GM18498 (cell line): ENCODE results near the gene LASP1.
A peak's percentile ranks its signal among the peaks of the same experiment; 100 is the strongest.

Experiments used
- ATAC-seq: cut with Tn5 transposase; IDR thresholded peaks from one replicate; pipeline ENCODE4 v1.9.1; 2021; ENCODE audit warnings: mild to moderate bottlenecking, moderate library complexity; ENCODE audit not compliant: unreplicated experiment

Gene LASP1

DNA sequence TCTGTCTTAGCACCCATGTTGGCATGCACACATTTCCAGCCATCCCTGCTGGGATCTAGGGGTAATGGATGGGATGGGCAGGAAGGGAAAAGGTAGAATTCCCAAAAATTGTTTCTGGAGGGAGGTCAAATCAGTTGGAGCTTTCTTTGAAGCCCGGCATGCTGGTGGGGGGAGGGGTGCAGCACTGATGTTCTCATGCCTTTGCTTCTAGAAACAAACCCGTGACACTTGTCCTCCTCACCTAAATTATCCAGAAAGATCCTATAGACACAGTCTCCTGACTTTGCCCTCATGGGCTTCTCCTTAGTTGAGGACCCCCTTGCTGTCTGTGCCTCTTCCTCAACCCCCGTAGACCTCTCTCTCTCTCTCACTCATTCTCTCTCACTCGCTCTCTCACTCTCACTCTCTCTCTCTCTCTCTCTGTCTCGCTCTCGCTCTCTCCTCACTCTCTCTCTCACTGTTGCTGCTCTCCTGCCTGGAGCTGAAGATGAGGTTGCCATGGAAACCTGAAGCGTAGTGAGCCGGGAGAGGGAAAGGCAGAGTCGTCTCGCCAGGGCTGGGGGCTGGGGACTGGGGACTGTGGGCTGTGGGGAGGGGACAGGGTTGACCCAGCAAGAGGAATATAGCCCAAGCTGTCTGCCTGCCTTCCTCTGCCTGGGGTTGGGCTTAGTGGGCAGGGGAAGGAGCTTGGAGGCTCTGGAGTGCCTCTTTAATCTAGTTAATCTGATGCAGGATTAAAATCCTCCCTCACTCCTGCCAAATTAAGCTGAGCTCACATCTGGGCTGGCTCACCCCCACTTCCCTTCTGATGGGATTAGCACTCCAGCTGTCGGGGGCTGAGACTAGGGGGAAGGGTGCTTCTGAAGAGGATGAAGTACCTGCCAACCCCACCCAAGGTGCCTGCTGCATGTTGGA lies 16.1 kb downstream of the LASP1 start:
- no peak for ATAC-seq

DNA sequence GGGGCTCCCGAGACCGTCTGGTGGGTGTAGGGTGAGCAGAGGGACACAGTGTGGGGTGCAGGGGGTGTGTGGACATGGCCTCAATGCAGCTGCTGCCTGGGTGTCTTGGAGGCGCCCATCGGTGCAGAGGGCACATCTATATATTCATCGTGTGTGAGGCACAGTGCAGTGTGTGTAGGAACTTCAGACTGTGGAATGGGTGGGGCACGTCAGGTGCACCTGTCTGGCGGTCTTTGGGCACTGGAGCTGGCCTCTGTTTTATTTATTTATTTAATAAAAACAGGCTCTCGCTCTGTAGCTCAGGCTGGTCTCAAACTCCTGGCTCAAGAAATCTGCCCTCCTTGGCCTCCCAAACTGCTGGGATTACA lies 16.8 kb downstream of the LASP1 start:
- no peak for ATAC-seq

DNA sequence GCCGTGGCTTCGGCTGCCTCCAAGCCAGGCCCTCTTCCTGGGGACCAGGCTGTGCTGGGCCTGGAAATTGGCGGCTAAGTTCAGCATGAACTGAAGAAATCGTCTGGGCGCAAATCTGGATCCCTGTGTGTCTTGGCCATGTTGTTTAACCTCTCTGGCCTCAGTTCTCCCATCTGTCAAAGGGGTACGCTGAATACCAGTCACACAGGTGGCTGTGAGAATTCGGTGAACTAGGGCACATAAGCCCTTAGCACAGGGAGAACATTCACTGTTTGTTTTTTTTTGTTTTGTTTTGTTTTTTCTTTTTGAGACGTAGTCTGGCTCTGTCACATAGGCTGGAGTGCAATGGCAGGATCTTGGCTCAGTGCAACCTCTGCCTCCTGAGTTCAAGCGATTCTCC lies 19.0 kb downstream of the LASP1 start:
- ATAC-seq: no peak

DNA sequence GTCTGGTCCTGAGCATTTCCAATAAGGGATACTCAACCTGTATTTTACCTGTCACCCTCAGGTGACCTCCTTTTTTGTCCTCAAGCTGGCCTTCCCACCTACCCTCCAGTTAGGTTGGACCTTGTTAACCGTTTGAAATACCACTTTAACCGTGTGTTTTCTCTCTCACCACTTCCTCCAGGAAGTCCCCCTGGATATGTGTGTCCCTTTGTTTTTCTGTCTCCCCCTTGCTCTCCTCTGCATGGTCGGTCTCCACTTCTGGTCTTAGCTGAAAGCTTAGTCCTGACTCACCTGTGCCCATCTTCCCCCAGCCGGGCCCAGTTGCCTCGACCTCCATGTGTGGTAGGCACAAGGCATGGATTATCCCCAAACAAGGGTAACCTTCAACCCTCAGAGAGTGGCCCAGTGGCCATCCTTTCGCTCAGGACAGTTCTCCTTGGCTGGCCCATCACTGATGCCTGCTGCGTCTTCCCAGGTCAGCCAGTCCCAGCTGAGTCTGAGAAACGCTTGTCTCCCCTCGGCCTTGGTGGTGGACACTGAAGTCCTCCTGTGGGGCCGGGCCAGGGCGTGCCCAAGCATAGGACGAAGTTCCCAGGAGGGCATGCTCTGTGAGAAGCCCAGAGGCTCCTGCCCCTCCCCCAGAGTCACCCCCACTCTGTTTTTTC lies 20.0 kb downstream of the LASP1 start:
- ATAC-seq: no peak

DNA sequence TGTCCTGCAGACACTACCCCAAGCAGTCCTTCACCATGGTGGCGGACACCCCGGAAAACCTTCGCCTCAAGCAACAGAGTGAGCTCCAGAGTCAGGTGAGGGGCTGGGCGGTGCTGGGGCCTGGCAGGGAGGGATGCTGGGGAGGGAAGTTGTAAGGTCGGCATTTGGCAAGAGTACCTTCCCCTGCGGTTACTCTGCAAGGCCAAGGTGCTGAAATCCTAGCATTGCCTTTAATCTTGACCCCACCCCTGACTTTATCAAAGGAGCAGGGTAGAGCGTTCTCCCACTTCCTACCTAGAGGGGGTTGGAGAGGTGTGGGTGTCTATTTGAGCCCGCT lies 20.5 kb downstream of the LASP1 start:
- no peak for ATAC-seq

DNA sequence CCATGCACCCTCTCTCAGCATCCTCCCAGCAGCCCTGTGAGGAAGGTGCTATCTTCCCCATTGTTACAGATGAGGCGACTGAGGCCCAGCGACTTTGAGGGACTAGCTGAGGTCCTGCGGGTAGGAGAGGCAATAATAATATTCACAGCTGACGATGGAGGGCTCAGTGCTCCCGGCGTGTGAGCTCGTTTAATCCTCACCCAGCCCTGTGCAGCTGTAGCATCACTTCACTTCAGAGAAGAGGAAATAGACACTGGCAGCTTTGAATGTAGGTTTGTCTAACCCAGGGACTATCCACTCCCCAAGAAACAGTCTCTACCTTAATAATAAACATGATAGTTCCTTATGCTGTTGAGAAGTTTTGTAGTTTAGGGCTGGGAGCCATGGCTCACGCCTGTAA lies 21.6 kb downstream of the LASP1 start:
- no peak for ATAC-seq

DNA sequence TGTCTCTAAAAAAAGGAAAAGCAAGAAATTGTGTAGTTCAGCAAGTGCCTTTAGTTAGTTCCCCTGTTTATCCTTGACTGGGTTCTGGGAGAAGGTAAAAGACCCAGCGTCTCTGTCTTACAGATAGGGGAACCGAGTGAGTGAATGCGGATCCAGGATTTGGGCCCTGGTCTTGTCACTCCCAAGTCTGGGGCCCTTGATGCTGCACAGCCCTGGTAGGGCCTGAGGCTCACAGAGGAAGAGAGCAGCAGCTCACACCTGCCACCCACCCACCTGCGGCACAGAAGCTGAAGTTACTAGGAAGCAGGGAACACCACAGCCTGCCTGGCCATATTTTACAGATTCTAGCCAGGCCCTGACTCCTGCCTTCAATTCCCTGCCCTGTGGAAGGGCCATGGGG lies 22.2 kb downstream of the LASP1 start:
- ATAC-seq: no peak

DNA sequence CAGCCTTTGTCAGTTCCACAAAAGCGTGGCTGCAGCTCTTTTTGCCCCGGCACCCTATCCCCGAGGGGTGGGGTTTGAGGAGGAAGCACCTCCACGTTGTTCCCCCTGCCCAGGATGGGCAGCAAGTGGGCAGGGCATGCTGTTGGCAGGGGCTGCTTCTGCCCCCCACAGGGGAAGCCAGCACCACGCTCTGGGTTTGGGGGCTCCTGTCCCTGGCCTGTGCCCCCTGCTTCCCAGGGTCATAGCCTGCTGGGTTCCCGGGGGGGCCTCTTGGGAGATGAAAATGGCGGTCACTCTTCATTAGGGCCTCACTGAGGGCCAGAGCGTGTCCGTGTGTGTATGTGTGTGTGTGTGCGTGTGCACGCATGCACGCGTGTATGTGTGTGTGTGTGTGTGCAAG lies 22.8 kb downstream of the LASP1 start:
- ATAC-seq: no peak

DNA sequence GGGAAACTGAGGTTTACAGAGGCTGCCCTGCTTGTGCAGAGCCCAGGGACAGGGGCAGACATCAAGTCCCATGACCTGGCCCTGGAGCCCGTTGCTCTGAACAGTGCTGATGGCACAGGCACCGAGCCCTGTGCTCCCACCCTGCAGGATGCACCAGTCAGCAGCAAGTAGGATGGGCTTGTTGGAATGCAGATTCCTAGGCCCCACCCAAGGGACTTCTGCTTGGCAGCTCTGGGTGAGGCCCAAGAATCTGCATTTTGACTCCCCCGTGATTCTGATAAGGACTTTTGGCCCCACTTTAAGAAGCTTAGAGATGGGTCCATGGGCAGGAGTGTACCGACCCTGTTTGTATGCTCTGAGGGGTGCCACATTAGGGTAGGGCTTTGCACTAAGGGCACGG lies 23.3 kb downstream of the LASP1 start:
- ATAC-seq: no peak

DNA sequence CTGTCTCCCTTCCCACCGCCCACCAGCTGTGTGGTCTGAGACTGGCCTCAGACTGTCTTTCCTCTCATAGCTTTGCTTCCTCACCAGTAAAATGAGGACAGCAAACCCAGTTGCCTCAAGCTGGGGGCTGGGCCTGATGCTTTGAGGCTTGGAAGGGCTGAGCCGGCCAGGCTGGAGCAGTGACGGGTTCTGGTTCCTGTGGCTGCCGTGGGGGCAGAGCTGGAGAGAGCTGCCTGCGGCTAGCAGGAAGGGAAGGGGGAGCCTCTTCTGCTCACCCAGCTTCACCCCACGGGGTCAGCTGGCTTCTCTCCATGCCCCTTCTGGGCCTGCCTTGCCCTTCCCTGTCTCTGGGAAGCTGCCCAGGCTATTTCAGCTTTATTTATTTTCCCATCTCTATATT lies 23.7 kb downstream of the LASP1 start:
- ATAC-seq: no peak

DNA sequence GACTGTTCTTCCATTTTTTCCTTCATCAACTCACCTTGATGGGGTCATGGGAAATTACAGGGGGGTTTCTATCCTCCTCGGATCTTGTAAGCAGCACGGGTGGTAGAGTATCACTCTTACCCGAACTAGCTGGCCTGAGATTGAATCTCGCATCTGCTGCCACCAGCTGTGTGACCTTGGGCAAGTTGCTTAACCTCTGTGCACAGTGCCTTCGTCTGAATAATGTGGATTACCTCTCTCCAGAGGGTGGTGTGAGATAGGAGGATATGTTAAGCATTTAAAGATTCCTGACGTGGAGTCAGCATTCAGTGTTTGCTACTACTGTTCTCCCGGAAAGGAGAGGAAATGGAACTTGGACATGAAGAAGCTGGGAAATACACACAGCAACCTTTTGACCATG lies 24.4 kb downstream of the LASP1 start:
- no peak for ATAC-seq

DNA sequence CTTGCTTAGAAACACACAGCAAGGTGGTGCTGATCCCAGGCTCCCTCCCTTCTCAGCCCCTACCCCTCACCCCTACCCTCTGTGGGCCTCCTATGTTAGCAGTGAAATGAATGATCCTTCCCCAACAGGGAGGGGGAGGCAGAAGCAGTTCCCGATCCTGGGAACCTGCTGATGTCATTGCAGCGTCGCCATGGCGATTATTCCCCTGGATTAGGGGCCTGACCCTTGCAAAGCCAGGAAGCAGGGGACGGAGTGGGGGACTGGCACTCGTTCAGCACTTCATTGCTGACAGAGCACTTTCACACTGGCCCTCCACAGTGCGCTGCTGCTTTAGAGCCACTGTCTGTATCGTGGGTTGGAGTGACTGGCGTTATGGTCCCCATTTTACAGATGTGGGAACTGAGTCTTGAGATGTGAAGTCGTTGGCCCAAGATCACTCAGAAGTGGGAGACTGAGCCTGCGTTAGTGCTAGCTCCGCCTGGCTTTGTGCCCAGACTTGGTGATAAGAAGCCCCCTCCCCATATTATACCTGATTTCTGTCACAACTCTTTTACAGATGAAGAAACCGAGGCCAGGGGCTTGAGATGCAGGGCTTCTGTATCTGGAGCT lies 26.6 kb downstream of the LASP1 start:
- no peak for ATAC-seq

DNA sequence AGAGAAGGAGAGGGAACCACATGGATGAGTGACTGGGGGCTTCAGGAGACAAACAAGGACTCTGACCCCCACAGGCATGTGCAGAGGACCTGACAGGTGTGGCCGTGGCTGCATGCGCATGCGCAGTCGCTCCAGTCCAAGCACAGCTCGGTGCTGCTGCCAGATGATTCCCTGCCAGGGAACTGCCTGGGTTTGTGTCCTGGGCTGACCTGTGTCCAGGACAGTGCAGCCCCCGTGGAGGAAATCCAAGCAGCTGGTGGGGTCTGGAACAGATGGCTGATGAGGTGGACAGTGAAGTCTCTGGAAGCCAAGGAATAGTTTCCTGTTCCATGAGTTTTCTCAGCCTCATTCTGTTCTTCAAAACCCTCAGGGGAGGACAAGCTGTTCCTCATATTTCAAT lies 27.3 kb downstream of the LASP1 start:
- ATAC-seq: no peak

DNA sequence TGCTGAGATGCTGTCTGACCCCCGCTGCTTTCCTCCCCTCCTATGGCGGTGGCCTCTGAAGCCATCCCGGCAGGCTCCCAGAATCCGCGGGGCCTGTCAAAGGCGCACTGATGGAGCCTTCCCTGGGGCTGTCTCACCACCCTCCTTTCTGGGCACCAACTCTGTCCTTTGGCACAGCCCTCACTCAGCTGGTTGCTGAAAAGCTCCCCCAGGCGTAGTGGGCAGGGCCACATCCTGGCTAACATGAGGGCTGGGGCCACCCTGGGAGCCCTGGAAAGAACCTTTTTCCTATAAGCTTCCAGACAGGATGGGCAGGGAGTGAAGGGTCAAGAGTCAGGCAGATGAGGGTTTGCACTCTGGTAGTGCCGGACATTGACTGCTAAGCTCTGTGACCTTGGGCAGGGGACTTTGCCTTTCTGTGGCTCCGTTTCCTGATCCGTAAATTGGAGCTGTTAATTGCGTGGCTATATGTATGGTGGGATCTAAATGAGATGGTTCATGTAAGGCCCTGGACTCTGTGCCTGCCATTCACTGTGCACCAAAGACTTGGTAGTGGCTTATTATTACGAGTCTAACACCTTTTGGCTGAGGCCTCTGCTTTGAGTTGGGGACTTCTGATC lies 27.9 kb downstream of the LASP1 start:
- no peak for ATAC-seq

DNA sequence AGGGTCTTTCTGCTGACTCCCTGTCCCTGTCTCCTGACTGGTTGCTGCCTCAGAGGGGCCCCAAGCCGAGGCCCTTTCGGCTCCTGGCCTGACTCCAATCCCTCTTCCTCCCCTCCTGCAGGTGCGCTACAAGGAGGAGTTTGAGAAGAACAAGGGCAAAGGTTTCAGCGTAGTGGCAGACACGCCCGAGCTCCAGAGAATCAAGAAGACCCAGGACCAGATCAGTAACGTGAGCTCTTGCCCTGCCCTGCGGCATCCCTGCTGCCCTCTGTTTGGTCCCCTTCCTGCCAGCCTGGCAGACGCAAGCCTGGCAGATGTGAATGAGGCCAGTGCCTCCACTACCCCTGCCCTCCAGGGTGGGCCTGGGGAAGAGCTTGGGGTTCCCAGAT lies 28.4 kb downstream of the LASP1 start:
- ATAC-seq: peak; percentile 30

DNA sequence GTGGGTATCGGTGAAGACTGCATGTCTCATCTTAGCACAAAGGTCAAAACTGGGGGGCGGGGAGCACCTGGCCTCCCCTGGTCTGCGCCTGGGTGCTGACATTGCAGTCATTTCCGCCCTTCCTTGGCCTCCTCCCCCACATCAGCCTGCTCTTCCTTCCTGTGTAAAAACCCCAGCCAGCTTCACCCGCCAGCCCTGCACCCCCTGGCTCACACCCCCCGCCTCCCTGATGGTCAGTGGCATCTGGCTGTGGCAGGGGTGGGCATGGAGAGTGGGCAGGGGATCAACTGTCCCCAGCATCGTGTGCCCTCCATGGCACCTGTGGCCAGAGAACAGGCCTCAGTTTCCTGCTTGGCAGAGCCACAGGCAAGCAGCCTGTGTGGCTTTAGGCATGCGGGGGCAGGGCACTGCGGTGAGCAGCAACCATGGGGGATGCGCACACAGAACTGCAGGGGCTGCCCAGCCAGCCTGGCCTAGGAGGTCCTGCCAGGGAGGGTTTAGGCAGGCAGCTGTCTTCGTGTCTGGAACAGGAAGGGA lies 29.0 kb downstream of the LASP1 start:
- peak; percentile 82 for ATAC-seq

DNA sequence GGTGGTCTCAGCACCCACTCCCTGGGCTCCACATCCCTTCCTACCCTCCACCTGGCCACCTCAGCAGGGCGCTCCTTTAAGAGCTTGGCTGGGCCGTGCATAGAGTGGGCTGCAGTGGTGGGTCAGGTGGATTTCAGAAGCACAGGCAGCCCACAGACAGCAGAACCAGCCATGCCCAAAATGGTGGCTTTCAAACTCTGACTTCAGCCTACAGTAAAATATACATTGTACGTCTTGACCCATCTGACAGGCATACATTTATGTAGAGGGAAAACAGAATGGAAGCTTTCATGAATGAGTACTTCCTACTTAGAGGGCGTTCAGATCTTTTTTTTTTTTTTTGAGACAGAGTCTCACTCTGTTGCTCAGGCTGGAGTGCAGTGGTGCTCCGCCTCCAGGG lies 29.6 kb downstream of the LASP1 start:
- no peak for ATAC-seq

DNA sequence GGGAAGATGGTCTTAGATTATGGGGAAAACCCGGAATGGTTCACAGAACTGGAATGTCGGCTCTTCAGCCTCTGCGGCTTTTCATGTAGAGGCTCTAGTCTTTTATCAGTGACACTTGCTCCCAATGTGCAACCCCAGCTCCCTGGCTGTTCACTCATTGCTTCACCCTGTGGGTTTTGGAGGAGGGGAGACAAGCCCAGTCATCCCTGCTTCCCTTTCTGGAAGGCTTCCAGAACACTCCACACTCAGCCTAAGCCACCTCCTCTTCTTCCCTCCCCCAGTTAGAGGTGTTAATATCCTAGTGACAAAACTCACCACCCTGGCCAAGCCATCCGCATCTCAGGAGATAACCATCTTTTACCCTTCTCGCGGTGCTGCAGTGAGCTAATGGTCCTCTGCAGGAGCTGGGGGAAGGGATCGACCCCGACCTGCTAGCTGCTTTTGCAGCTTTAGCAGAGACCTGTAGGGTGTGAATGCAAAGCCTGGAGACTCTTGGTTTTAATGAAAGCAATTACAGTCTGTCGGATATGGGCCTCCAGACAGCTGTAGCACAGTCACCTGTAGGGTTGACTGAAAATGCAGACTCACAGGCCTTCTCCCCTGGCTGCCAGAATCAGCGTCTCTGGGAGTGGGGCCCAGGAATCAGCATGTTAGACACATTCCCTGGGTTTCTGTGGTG lies 31.3 kb downstream of the LASP1 start:
- no peak for ATAC-seq

DNA sequence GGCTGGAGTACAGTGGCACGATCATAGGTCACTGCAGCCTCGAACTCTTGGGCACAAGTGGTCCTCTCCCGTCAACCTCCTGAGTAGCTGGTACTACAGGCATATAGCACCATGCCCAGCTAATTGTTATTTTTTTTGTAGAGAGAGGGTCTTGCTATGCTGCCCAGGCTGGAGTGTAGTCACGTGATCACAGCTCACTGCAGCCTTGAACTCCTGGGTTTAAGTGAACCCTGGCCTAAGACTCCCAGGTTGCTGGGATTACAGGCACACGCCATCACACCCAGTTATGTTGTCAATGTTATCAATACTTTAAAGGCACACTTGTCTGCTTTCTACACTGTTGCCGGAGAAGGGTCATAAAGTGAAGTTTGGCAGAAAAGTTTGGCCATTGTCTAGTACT lies 33.5 kb downstream of the LASP1 start:
- ATAC-seq: no peak

DNA sequence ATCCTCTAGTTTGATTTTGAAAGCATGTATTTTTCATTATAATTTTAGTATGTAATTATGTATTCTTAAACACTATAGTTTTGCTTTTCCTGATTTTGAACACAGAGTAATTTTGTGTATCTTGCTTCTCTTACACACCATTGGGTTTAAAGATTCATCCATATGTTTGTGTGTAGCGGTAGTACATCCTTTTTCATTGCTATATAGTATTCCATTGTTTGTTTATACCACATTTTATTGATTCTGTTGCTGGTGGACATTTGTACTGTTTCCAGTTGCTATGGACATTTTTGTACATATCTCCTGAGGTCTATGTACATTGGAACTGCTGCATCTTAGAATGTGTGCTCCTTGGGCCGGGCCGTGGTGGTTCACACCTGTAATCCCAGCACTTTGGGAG lies 35.0 kb downstream of the LASP1 start:
- no peak for ATAC-seq

DNA sequence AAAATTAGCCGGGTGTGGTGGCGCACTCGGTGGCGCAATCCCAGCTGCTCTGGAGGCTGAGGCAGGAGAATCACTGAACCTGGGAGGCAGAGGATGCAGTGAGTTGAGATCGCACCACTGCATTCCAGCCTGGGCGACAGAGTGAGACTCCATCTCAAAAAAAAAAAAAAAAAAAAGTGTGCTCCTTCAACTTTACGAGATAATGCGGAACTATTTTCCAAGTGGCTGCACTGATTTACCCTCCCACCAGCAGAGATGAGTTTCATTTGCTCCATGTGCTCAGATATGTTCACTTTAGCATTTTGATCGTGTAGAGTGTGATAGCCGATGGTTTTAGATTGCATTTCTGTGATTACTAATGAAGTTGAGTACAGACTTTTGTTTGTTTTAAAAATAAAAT lies 35.5 kb downstream of the LASP1 start:
- no peak for ATAC-seq
